Smooth muscle cell (in vitro differentiated cells): ENCODE results near the gene CNNM3. TPM values are rescaled to one million over a fixed set of nuclear protein-coding genes. Genes with fewer than 3 reads are reported as not detected.

Experiments used
- DNase-seq: peaks from one replicate; lab custom pipeline; 2025; ENCODE audit not compliant: unreplicated experiment; lab: John Stamatoyannopoulos, UW
- H2AFZ ChIP-seq: fragments of 200-600 bp; sonication (generic); 2 replicates; pipeline ENCODE4 v1.6.0; 2016; ENCODE audit warnings: antibody characterized with exemption, low read depth, mild to moderate bottlenecking
- H3F3A ChIP-seq: fragments of 200-600 bp; sonication (generic); 2 replicates; pipeline ENCODE4 v1.6.0; 2017; ENCODE audit warnings: antibody characterized with exemption, low read depth
- H3K27ac ChIP-seq: fragments of 200-600 bp; sonication (generic); 2 replicates; pipeline ENCODE4 v1.5.1; 2016; ENCODE audit warnings: low read depth, mild to moderate bottlenecking
- H3K27me3 ChIP-seq: fragments of 200-600 bp; sonication (generic); 2 replicates; pipeline ENCODE4 v1.6.1; 2016; ENCODE audit warnings: low read depth, mild to moderate bottlenecking
- H3K36me3 ChIP-seq: fragments of 200-600 bp; sonication (generic); 2 replicates; pipeline ENCODE4 v1.5.1; 2016; ENCODE audit warnings: low read depth
- H3K4me1 ChIP-seq: fragments of 200-600 bp; sonication (generic); 2 replicates; pipeline ENCODE4 v1.5.1; 2016; ENCODE audit warnings: low read depth
- H3K4me2 ChIP-seq: fragments of 200-600 bp; sonication (generic); 2 replicates; pipeline ENCODE4 v1.6.0; 2016; ENCODE audit warnings: mild to moderate bottlenecking
- H3K4me3 ChIP-seq: fragments of 200-600 bp; sonication (generic); 2 replicates; pipeline ENCODE4 v1.5.1; 2016; ENCODE audit warnings: mild to moderate bottlenecking
- H3K79me2 ChIP-seq: fragments of 200-600 bp; sonication (generic); 2 replicates; pipeline ENCODE4 v1.6.0; 2016; ENCODE audit warnings: low read depth, mild to moderate bottlenecking
- H3K9ac ChIP-seq: fragments of 200-600 bp; sonication (generic); 2 replicates; pipeline ENCODE4 v1.6.0; 2016; ENCODE audit warnings: low read depth
- H3K9me3 ChIP-seq: fragments of 200-600 bp; sonication (generic); replicated peaks from 2 replicates; pipeline ENCODE4 v1.5.1; 2016; ENCODE audit warnings: low read depth
- H4K20me1 ChIP-seq: fragments of 200-600 bp; sonication (generic); 2 replicates; pipeline ENCODE4 v1.6.0; 2016; ENCODE audit warnings: low read depth
- WGBS: methylation state at CpG from one replicate; pipeline ENCODE4 v1.1.7; 2016; ENCODE audit warnings: low lambda C conversion rate; 5-methylcytosine and 5-hydroxymethylcytosine counted together
- polyA plus RNA-seq: library from polyadenylated mRNA; unstranded; fragments of >200 nt; fragmentation: Nextera tagmentation; extraction: Ambion mirVana; gene quantifications from 2 replicates; pipeline ENCODE4 v1.2.1, GENCODE V29; 2016
- total RNA-seq: library from RNA; depleted of rRNA; stranded (reverse); fragments of >200 nt; gene quantifications from 2 replicates; pipeline ENCODE4 v1.2.3, GENCODE V29; 2014
- TF ChIP-seq, protein P1 (sequence below): fragments of 200-600 bp; sonication (generic); IDR thresholded peaks from 2 replicates; pipeline ENCODE4 v1.5.1; 2017; ENCODE audit warnings: borderline replicate concordance, mild to moderate bottlenecking, antibody characterized with exemption; ENCODE audit not compliant: insufficient read depth, poor library complexity, severe bottlenecking

CNNM3 gene
- total and polyA plus RNA-seq, 2 experiments from 2014 or later, result 3.2 to 4.8 TPM

DNA sequence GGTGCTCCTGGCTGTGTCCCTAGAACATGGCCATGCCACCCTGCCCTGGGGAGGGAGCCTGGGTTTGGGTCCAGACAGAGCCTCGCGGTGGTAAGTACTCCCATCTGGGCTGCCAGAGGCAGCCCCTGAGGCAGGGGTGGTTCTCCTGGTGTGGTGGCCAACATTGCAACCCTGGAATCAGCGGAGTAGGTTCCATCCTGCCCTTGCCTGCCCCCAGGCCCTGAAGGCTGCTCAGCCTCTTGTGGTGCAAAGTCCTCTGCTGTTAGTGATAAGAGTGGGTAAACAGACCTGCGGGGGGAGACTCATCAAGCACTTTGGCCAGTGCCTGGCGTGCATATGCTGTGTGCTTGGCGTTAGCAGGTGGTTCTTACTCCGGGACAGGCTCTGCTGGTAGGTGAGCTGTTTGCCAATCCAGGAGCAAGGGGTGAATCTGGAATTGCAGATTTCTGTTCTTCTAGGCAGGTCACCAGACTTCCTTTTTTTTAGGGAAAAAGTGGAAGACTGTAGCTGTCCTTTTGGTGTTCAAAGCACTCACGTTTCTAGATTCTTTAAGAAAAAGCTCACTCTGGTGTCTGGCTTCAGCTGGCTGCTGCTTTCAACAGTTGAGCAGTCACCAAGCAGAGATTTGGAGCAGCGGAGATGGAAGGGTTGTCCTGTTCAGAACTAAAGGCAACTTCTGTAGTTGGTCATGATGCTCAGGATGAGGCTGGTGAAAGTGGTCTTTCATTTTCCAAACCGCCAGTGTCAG is 3.2 kb downstream of the CNNM3 start:
- 77% methylated on average over 10 of the region's 10 CpGs for WGBS
- Histone ChIP-seq H3K9ac (no peak overlapping the region), H3K79me2 (no peaks in the 10 kb centered on the region), H3K27me3 (peaks cover 3% of the 10 kb centered on the region), H4K20me1 (peaks cover 25% of the 10 kb centered on the region), H3K4me1 (peaks cover 17% of the 10 kb centered on the region), H3F3A (peaks cover 4% of the 10 kb centered on the region), H2AFZ (no peak overlapping the region), H3K9me3 (no peaks in the 10 kb centered on the region), H3K4me3 (no peak overlapping the region), H3K27ac (no peak overlapping the region), H3K36me3 (no peaks in the 10 kb centered on the region), H3K4me2 (no peak overlapping the region)
- TF ChIP-seq, protein P1, sequence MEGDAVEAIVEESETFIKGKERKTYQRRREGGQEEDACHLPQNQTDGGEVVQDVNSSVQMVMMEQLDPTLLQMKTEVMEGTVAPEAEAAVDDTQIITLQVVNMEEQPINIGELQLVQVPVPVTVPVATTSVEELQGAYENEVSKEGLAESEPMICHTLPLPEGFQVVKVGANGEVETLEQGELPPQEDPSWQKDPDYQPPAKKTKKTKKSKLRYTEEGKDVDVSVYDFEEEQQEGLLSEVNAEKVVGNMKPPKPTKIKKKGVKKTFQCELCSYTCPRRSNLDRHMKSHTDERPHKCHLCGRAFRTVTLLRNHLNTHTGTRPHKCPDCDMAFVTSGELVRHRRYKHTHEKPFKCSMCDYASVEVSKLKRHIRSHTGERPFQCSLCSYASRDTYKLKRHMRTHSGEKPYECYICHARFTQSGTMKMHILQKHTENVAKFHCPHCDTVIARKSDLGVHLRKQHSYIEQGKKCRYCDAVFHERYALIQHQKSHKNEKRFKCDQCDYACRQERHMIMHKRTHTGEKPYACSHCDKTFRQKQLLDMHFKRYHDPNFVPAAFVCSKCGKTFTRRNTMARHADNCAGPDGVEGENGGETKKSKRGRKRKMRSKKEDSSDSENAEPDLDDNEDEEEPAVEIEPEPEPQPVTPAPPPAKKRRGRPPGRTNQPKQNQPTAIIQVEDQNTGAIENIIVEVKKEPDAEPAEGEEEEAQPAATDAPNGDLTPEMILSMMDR, result no peak
- DNase-seq, result no peak

DNA sequence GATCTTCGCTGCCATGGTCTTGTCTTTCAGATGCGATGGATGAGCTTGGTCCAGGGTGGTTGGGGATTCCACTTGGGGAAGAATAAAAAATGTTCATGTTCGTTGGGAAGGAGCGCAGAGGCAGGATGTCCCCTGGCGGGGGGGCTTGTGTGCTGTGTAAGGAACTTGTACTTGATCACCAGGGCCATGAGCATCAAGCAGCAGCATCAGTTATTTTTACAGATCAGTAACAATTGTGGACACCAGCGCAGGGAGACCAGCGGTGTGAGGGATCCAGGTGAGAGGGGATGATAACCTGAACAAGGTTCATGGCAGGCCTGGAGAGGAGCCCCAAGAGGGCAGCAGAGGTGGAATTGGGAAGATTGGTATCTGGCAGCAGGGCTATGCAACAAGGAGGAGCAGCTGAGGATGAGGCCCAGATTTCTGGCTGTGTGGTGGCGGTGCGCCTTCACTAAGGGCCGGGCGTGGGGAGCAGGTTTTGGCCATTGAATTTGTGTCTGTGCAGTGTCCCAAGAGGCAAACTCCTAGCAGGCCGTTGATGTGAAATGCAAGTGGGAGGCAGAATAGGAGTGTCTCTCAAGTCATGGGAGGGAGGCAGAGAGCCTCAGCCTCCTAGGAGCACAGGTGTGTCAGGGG is 3.9 kb downstream of the CNNM3 start:
- peaks cover 25% of the 10 kb centered on the region for H4K20me1 ChIP-seq
- peaks cover 3% of the 10 kb centered on the region for H3K27me3 ChIP-seq
- no peak overlapping the region for H3K9ac ChIP-seq
- H3K9me3 ChIP-seq, result no peaks in the 10 kb centered on the region
- 94% methylated on average over 12 of the region's 12 CpGs for WGBS
- H3K4me2 ChIP-seq, result no peak overlapping the region
- H3K27ac ChIP-seq, result no peak overlapping the region
- TF ChIP-seq, protein P1, result no peak
- no peak overlapping the region for H3K4me3 ChIP-seq
- H3K4me1 ChIP-seq, result peaks cover 17% of the 10 kb centered on the region
- H3K36me3 ChIP-seq, result no peaks in the 10 kb centered on the region
- H3F3A ChIP-seq, result peaks cover 4% of the 10 kb centered on the region
- H2AFZ ChIP-seq, result no peak overlapping the region
- no peak for DNase-seq
- H3K79me2 ChIP-seq, result no peaks in the 10 kb centered on the region

DNA sequence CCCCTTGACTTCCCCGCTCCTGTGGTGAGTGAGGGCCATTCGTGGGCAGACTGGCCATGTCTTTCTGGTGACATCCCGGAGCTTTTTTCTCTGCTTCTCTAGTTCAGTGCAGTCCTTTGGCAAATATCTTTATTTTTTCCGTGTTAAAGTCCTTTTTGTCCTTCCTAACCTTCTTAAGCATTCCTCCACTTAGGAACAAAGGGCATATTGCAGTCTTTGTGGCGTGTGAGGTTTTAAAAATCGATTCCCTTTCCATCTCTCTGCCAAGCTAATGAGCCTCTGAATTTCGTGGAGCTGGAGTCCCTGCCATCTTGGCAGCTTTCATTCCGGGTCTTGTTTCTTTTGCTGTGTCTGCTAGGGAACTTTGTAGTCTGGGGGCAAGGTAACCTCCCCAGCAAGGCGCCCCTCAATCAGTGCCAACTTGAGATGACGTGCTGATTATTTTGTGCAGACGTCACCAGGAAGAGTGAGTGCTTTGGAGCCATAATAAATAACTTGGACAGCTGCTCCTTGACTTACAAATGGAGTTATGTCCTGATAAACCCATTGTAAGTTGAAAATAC is 5.1 kb downstream of the CNNM3 start:
- no peaks in the 10 kb centered on the region for H3K9me3 ChIP-seq
- H3F3A ChIP-seq, result no peaks in the 10 kb centered on the region
- TF ChIP-seq, protein P1, result no peak
- H3K9ac ChIP-seq, result no peak overlapping the region
- H2AFZ ChIP-seq, result no peak overlapping the region
- H3K36me3 ChIP-seq, result no peaks in the 10 kb centered on the region
- H3K27me3 ChIP-seq, result peaks cover 3% of the 10 kb centered on the region
- no peaks in the 10 kb centered on the region for H3K79me2 ChIP-seq
- H3K27ac ChIP-seq, result no peak overlapping the region
- DNase-seq, result no peak
- 91% methylated on average over 11 of the region's 11 CpGs for WGBS
- H4K20me1 ChIP-seq, result peaks cover 25% of the 10 kb centered on the region
- peaks cover 17% of the 10 kb centered on the region for H3K4me1 ChIP-seq
- no peak overlapping the region for H3K4me2 ChIP-seq
- H3K4me3 ChIP-seq, result no peak overlapping the region
